SKM-1 treated with dmso at 0.1 percent for 144 hours (cell line): Measurements from ENCODE around the gene TIMM23B.
A peak's percentile ranks its signal among the peaks of the same experiment; 100 is the strongest.
"Not testable (repeated sequence)": the region's sequence is repeated elsewhere in the genome, so short reads cannot be mapped to it uniquely, and the experiment has no call there.

ENCODE experiments used
- DNase-seq: peaks from one replicate; lab custom pipeline; 2025; ENCODE audit not compliant: unreplicated experiment; lab: John Stamatoyannopoulos, UW

TIMM23B gene, protein sequence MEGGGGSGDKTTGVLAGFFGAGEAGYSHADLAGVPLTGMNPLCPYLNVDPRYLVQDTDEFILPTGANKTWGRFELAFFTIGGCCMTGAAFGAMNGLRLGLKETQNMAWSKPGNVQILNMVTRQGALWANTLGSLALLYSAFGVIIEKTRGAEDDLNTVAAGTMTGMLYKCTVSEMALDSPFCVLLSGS

DNA sequence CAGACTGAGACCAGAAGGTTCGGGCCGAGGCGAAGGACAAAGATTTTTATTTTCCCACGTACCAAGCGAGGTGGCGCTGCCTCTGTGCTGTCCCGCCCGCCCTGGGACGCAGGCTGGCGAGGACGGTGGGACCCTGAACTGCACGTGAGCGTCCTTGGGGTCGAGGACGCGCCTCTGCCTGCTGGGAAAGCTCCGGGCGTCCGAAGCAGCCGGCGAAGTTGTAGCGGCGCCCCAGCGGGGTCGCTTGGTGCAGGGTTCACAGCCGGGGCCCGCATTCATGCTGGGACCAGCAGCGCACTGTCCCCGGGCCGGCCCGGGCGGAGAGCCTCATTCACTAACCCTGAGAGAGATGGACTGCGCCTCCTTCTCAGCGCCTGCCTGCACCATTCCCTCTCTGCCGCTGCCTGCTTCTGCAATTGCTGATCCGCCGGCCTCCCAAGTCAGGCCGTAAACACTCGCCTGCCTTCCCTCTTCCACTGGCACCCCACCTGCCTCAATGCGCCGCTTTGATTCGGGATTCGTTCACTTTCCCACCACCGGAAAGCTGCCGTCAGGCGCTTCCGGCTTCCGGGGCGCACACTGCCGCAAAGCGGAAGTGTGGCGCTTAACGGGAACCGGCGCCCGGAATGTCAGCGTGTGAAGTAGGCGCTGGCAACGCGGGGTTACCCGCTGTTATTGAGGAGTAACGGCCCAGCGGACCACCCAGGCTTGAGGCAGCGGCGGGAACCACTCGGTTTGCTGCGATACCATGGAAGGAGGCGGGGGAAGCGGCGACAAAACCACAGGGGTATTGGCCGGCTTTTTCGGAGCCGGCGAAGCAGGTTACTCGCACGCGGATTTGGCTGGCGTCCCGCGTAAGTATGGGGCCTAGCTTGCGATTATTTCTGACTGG, at the start of gene TIMM23B, which contains the start of gene PARG:
Gene TIMM23B (plus strand): TSS at position 607 of the 892 bp plus-strand sequence. CDS start 142 bp downstream, at position 749.
Gene PARG (minus strand): TSS at position 581 of the 892 bp plus-strand sequence. CDS start 302 bp downstream, at position 279.
- DNase-seq, result peak; percentile 67

DNA sequence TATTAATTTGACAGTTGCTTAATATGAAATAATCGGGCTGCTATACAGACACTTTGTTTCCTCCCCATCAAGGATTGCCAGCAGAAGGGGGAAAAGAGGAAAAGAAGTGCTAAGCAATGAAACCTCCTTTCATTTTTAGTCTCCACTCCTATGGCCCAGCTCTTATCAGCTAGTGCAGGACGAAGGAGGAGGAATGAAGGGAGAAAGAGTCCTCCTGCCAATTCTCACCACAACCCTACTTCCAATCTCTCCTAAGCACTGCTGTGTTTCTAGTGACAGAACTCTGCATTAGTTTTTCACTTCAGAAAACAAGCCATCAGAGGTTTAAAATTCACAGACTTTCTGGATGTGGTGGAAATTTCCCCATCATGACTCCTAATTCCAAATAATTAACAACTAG, 41.9 kb upstream of the TIMM23B start:
- not testable (repeated sequence) for DNase-seq

DNA sequence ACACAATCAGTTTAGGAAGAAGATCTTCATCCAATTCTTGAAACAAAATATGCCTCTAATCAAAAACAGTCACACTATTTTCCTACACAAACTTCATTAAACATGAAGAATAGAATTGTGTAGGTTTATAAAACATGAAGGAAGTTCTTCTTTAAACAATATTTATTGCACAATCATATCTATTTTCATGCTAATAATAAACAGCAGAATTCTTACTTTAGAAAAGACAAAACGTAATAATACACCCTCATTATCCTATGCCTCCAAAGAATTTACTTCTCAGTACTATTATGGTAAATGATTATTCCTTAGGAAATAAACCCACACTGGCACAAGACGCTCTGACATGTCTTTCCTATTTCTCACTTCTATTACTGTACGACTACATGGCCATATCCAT, 41.4 kb upstream of the TIMM23B start:
- not testable (repeated sequence) for DNase-seq

DNA sequence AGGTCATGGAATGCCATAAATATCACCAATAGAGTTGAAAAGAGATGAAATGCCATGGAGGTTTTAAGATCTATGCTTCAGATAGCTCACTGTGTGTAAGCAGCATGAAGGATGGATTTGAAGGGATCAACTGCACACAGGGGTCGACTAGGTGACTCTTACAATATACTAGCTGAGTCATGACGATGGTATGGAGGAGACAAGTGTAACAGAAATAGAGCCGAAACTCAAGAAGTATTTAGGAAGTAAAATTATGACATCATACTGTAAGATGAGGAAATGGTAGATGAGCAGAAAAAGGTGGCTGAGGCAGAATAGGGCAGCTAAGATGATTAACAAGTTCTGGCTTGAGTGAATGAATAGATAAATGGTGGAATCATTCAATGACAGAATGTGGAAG, 38.0 kb upstream of the TIMM23B start:
- DNase-seq, result not testable (repeated sequence)

DNA sequence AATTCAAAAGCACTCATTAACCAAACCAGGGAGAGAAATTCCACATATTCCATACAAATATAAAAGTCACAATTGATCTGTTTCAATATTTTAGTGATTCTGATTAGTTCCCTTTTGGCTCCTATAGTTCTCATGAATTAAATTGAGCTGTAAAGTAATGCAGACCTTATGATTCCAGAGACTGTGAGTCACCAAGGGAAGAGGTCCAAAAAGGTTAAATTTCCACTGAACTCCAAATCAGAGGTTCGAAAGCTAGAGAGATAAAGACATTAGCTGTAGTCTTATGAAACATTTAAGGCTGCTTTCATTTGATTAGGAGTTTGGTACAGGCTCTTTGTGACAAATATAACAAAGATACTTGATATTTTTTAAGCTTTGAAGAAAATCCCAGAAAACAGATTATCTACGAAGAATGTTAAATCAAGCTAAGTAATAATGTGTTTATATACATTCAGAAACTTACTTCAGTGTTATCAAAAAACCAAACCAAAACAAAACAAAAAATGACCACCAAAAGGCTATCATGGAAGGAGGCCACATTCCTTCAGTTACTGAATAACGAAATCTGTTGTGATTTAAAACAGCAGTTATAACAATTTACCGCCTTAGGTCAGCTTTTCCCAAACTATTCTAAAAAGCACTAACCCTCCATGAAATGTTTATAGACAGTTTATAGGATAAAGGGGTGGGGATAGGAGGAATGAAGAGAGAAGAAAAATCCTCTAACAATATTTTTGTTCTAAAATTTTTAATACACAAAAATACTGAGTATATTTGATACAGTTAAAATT, 33.4 kb upstream of the TIMM23B start:
- DNase-seq, result not testable (repeated sequence)

DNA sequence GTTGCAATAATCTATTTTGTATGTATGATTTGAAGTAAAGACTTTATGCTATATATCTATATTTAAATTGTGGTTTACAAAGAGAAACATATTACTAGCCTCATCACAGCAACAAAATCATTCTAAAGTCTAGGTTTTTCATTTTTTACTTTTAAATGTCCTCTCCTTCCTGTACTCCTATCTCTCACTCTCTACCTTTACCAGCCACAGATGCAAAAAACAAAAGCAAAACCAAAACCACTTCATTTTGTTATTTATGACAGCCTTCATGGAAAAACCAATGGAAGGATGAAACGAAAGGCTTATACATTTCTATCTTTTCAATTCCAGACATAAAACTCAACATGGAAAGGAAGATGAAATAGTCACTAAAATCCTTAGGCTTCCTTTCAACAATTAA, 31.6 kb upstream of the TIMM23B start:
- not testable (repeated sequence) for DNase-seq

DNA sequence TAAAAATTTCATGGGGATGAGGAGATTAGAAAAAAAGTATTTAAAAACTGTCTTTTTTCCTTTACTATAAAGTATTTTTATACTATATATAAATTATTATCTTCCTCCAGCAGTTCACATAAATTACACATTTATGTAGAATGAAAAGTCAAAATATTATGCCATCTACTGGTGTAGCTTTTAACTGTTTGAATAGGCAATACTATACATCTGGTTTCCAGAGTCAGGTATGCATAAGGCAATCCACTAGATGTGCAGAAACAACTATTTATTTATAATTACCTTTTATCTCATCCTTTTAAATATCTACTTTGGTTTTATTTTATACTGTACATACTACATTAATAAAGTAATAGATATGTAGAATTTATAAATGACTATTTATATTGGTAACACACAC, 25.4 kb upstream of the TIMM23B start:
- not testable (repeated sequence) for DNase-seq

DNA sequence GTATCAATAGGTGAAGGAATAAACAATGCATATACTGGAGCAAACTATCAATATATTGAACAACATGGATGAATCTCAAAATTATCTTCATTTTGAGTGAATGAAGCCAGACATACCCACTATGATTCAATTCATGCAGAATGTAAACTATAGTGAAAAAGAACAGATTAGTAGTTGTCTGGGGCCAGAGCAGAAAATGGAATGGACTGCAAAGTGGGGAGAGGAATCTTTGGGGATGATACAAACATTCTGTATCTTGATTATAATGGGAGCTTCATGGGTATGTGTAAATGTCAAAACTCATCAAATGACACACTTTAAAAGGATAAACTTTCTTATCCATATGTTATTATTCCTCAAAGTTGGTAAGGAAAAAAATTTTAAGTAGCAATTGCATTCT, 23.9 kb upstream of the TIMM23B start:
- DNase-seq, result not testable (repeated sequence)

DNA sequence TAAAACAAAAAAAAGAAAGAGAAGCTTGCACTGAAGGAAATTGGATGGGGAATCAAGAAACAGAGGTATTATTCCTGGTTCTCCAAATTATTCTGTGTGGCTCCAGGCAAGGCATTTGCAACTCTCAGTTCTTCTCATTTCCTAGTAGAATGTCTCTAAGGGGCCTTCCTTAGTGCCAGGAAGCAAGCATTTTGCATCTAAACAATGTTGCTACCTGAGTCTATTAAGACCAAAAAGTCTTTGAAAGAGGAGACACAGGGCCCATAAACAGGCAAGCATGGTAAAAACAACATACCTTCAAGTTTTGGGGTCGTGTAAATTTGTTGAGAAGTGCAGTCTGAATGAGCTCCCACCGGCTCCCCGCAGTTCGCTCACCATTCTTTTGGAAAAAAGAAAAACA, 19.8 kb upstream of the TIMM23B start:
- not testable (repeated sequence) for DNase-seq

DNA sequence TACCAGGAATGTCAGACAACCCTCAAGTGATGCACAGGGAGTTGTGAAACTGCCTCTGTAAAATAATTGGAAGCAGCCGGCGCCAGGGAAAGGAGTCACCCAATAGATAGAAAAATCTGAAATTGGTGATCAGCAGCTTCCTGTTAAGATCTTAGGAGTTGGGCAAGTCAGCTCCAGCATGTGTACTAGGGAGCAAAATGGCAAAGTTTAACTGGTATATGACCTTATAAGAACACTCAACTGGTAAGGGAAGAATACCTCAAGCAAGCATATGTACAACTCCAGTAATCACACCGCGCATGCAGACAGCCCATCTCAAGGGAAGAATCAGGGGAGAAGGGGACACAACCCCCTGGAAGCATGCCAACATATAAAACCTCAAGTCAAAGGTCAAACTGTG, 18.3 kb upstream of the TIMM23B start:
- not testable (repeated sequence) for DNase-seq

DNA sequence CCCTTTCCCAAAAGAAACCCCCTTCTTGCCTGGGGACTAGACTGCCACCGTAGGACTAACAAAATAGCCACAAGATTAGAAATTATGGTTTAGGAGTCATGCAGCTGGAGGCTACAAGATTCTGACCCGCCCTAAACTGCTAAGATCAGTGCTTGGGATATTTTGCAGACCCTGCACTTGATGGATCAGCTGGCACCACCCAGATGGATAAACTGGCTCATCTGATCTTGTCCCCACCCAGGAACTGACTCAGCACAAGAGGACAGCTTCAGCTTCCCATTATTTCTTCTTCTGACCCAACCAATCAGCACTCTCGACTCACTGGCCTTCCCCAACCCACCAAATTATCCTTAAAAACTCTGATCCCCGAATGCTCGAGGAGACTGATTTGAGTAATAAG, 10.6 kb upstream of the TIMM23B start:
- DNase-seq, result not testable (repeated sequence)

DNA sequence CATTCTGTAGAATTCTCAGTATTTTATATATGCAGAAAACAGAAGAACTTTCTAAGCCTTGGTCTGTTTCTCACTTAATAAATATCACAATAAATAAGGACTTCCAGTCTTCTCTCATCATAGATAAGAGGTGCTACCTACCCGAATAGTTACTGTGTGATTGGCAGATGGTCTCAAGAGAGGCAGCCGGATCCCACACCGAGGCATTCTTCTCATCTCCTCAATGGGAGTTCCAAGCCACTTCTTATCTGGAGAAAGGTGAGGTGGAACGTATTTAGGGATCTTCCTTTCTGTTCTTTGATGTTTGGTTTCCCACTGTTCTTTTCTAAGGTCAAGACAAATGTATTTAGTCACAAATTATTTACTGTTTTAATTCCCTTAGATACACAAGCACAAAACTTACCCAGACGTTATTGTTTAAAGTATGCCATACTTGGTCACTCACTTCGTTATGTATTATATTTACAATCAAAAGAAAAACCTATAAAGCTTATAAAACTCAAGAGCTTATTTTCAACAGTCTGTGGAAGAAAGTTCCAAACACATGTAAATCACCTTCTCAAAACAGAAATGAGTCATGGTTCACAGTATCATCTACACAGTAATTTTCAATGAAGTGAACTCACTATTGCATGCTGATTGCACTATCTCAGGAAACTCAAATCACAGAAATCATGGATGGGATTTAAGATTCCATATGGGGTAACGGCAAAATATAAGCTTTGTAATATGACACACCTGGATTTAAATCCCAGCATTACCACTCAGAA, 9.7 kb upstream of the TIMM23B start:
- not testable (repeated sequence) for DNase-seq

DNA sequence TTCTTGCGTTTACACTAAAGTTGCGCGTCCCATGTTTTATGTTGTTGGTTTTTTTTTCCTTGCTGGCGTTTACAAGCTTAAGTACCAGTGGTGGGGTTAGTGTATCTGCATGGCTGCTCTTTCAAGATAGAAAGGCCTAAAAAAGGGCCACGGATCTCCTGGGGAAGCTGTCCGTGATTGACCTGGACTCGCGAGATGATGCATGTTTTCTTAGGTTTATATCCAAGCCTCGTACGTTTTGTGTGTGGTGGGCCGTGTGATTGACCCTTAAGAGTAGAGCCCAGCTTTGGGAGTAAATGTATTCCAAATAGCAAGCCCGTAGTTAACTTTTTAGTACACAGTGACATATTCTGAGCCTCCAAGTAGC, 469 bp downstream of the TIMM23B start:
- DNase-seq, result peak; percentile 2

DNA sequence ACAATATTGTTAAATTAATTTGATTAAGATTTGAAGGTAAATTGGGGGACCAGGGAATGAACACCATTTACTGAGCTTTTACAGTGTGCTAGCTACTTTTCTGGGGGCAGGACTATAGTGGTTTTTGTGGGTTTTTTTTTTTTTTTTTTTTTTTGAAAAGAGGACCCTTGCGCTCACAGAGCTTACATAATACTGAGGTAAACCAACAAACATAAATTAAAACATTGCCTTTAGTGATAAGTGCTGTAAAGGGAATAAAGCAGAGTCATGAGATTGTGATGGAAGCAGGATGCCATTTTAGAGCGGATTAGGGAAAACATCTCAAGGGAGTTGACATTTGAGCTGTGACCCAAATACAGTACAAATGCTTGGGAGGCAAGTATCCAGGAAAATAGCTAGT, 1.8 kb downstream of the TIMM23B start:
- DNase-seq, result not testable (repeated sequence)

DNA sequence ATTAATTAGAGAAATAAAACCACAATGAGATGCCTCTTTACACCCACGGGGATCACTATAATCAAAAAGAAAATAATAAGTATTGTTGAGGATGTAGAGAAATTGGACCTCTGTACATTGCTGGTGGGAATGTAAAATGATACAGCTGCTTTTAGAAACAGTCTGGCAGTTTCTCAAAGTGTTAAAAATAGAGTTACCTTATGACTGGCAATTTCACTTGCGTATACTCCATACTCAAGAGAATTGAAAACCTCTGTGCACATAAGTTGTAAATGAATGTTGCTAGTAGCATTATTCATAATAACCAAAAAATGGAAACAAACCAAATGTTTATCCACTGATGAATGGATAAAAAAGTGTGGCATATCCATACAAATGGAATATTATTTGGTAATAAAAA, 6.3 kb downstream of the TIMM23B start:
- DNase-seq, result not testable (repeated sequence)

DNA sequence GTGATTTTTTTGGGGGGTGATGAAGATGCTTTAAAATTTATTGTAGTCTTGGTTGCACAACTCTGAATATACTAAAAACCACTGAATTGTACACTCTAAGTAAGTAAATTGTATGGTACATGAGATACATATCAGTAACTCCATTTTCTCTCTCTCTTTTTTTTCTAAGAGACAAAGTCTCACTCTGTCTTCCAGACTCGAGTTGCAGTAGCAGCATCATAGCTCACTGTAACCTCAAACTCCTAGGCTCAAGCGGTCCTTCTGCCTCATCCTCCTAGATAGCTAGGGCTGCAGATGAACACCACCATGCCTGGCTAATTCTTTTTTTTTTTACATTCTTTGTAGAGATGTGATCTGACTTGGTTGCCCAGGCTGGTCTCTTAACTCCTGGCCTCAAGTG, 6.9 kb downstream of the TIMM23B start:
- not testable (repeated sequence) for DNase-seq

DNA sequence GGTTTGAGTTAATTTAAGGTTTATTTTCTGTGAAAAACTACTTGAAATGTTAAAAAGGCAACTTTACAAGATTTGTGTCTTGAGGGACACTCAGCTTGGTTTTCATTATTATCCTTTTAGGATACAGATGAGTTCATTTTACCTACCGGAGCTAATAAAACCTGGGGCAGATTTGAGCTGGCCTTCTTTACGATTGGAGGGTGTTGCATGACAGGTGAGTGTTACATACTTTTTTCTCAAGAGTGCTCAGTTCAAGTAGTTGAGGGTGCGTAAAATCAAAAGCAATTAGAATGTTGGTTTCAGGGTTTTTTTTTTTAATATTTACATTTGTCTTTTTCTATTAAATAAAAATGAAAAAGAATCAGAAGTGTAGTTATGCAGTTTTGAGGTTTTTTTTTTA, 10.2 kb downstream of the TIMM23B start:
- not testable (repeated sequence) for DNase-seq

DNA sequence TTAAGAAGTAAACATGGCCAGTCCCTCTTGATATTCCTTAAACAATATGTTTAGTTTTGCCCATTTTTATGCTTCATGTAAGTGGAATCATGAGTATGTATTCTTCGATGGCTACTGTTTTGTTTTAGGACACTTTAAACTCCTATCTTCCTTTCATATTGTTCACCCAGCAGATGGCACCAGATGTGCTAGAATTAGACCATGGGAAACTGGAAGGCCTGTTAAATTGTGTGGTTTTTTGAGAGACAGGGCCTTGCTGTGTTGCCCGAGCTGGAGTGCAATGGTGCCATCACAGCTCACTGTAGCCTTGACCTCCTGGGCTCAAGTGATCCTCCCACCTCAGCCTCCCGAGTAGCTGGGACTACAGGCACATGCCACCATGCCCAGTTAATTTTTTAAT, 11.3 kb downstream of the TIMM23B start:
- DNase-seq, result not testable (repeated sequence)

DNA sequence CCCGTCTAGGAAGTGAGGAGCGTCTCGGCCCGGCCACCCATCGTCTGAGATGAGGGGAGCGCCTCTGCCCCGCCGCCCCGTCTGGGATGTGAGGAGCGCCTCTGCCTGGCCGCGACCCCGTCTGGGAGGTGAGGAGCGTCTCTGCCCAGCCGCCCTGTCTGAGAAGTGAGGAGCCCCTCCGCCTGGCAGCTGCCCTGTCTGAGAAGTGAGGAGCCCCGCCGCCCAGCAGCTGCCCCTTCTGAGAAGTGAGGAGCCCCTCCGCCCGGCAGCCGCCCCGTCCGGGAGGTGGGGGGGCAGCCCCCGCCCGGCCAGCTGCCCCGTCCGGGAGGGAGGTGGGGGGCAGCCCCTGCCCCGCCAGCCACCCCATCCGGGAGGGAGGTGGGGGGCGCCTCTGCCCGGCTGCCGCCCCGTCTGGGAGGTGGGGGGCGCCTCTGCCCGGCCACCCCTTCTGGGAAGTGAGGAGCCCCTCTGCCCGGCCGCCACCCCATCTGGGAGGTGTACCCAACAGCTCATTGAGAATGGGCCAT, 28.5 kb downstream of the TIMM23B start:
- DNase-seq, result not testable (repeated sequence)

DNA sequence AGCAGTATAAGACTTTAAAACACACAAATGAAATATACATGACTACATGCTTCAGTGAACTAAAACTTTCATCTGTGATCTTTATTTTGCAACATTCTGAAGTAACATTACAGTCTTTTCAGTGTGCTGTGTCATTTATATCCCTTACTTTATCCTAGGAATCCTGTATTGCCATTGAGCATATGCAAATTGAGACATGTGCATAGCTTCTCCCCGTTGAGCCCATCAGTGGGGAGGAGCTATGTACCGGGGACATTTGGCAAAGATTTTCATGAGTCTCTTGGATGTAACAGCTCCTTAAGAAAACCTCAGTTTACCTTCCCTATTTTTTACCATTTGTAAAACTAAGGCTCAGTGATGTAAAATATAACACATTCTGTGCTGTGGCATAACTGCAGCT, 29.6 kb downstream of the TIMM23B start:
- not testable (repeated sequence) for DNase-seq
